ENCODE results near the gene ZDHHC17. TPM values are rescaled to one million over a fixed set of nuclear protein-coding genes. Genes with fewer than 3 reads are reported as not detected.
A peak's percentile ranks its signal among the peaks of the same experiment; 100 is the strongest.

The ZDHHC17 gene
- total and polyA plus RNA-seq, 4 donors = 60.7 to 201 (median 88.2) TPM

DNA sequence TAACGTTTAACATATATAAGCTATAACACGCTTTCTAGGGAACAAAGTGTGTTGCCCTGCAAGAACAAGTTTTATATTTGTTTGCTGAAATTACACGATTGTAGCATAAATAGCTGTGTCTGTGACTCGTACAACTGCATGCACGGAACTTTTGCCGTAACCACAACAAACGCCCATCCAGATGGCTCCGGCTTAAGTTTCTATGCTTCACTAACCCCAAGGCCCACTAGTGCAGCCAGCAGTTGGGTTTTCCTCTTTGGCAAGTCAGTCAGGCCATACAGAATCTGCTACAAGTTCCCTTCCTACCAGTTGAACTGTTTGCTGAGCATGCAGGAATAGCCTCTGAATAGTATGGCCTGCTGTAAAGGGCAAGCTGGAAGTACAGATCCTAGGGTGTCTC lies 102.8 kb downstream of the ZDHHC17 start:
- DNase-seq (ENCODE audit: low read depth in 4 of 6, low spot score in 6 of 6) = peak in 3 of 6 donors; percentile 11 to 69 (median 49)

DNA sequence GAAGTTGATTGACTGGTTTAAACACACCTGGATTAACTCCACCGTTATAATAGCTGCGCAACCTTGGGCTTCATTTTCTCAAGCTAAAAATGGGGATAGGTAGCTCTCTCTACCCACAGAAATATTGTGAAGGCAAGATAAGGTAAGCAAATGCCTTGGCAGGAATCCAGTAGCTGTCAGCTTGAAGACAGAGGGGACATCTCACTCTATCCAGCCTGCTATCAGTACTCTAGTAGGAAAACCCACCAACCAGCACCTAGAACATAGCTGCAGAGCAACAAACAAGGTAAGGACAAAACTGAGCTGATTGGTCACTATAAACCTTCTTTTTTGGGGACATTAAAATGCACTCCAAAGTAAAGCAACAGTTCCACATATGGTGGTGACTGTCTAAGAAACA lies 107.2 kb downstream of the ZDHHC17 start:
- peaks cover 1% of the 10 kb centered on the region for H3K4me1 ChIP-seq (ENCODE audit: control insufficient read depth, insufficient read depth, low read length)
- WGBS (ENCODE audit: insufficient coverage) = no CpG with 5 or more reads among the region's 2 CpGs
- no peak overlapping the region for H3K27ac ChIP-seq (ENCODE audit: low read depth, low read length)
- no peaks in the 10 kb centered on the region for H3K36me3 ChIP-seq (ENCODE audit: control insufficient read depth, insufficient read depth, low read length)
- H3K9me3 ChIP-seq (ENCODE audit: control insufficient read depth, insufficient read depth, low read length) = no peaks in the 10 kb centered on the region
- H3K4me3 ChIP-seq (ENCODE audit: low read depth, low read length) = no peak overlapping the region
- no peaks in the 10 kb centered on the region for H3K27me3 ChIP-seq (ENCODE audit: control insufficient read depth, insufficient read depth, low read length)
- no peak for DNase-seq (ENCODE audit: low read depth in 4 of 6, low spot score in 6 of 6)

More for the DNA sequence above, 102.8 kb downstream of the ZDHHC17 start:
- no peak overlapping the region for H3K27ac ChIP-seq (ENCODE audit: low read depth, low read length)
- 46% methylated on average over 6 of the region's 8 CpGs for WGBS (ENCODE audit: insufficient coverage)
- no peaks in the 10 kb centered on the region for H3K9me3 ChIP-seq (ENCODE audit: control insufficient read depth, insufficient read depth, low read length)
- no peak overlapping the region for H3K4me3 ChIP-seq (ENCODE audit: low read depth, low read length)
- H3K27me3 ChIP-seq (ENCODE audit: control insufficient read depth, insufficient read depth, low read length) = no peaks in the 10 kb centered on the region
- H3K36me3 ChIP-seq (ENCODE audit: control insufficient read depth, insufficient read depth, low read length) = no peaks in the 10 kb centered on the region
- H3K4me1 ChIP-seq (ENCODE audit: control insufficient read depth, insufficient read depth, low read length) = peaks cover 5% of the 10 kb centered on the region

DNA sequence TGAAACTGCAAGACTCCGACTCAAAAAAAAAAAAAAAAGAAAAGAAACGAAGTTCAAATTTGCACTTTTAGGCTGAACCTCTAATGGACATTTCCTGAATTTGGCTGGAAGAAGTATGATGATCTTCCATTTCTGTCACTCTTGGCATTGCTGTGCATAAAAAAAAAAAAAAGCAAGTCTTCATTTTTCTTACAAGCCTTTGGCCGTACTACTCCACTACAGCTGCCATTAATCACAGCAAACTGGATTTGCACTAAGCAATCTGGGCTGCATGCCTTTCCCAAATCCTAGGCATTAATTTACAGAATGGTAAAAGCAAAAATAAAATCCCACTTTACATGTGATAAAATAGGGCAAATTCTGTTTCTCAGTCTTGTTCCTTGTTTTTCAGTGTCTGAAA lies 107.8 kb downstream of the ZDHHC17 start:
- 100% methylated on average over 1 of the region's 3 CpGs for WGBS (ENCODE audit: insufficient coverage)
- no peaks in the 10 kb centered on the region for H3K27me3 ChIP-seq (ENCODE audit: control insufficient read depth, insufficient read depth, low read length)
- no peaks in the 10 kb centered on the region for H3K36me3 ChIP-seq (ENCODE audit: control insufficient read depth, insufficient read depth, low read length)
- peak in 2 of 6 donors; percentile 35 to 67 for DNase-seq (ENCODE audit: low read depth in 4 of 6, low spot score in 6 of 6)
- no peak overlapping the region for H3K4me3 ChIP-seq (ENCODE audit: low read depth, low read length)
- no peaks in the 10 kb centered on the region for H3K4me1 ChIP-seq (ENCODE audit: control insufficient read depth, insufficient read depth, low read length)
- H3K9me3 ChIP-seq (ENCODE audit: control insufficient read depth, insufficient read depth, low read length) = no peaks in the 10 kb centered on the region
- H3K27ac ChIP-seq (ENCODE audit: low read depth, low read length) = no peak overlapping the region

DNA sequence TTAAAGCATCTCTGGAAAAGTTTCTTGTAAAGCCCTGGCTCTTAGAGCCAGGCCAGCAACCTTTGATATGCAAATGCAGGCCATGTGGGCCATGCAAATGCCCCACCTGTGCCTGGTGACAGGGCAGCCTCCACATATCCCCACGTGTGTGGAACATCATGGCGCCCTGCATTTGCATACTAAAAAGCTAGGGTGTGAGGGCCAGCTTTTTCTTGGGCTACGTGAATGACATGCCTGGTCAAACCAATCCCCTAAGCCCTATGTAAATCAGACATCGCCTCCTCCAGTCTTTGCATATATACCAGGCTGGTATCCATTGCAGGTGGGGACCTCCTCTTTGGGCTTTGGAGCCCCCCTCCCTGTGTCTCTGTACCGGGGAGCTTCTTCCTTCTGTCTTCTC lies 108.5 kb downstream of the ZDHHC17 start:
- Histone ChIP-seq H3K9me3 (ENCODE audit: control insufficient read depth, insufficient read depth, low read length) (no peaks in the 10 kb centered on the region), H3K36me3 (ENCODE audit: control insufficient read depth, insufficient read depth, low read length) (no peaks in the 10 kb centered on the region), H3K27ac (ENCODE audit: low read depth, low read length) (no peak overlapping the region), H3K4me3 (ENCODE audit: low read depth, low read length) (no peak overlapping the region), H3K4me1 (ENCODE audit: control insufficient read depth, insufficient read depth, low read length) (no peaks in the 10 kb centered on the region), H3K27me3 (ENCODE audit: control insufficient read depth, insufficient read depth, low read length) (no peaks in the 10 kb centered on the region)
- WGBS (ENCODE audit: insufficient coverage) = 77% methylated on average over 5 of the region's 5 CpGs
- DNase-seq (ENCODE audit: low read depth in 4 of 6, low spot score in 6 of 6) = no peak

DNA sequence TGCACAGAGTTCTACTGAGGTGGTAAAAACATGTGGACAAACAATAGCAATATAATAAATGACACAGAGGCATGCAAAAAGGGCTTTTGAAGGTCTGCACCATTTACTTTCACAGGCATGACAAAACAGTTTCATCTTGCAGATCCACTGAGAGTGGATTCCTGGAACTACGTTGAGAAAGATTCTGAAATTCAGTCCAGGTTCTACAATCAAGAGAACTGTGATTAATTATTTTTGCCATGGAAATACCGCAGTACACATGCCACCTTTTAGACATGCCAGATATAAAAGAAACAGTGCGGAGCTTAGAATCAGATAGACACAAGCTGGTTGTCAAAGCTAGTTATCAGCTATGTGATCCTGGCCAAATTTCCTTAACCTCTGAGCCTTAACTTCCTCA lies 110.1 kb downstream of the ZDHHC17 start:
- Histone ChIP-seq H3K9me3 (ENCODE audit: control insufficient read depth, insufficient read depth, low read length) (no peaks in the 10 kb centered on the region), H3K4me3 (ENCODE audit: low read depth, low read length) (no peak overlapping the region), H3K36me3 (ENCODE audit: control insufficient read depth, insufficient read depth, low read length) (no peaks in the 10 kb centered on the region), H3K27me3 (ENCODE audit: control insufficient read depth, insufficient read depth, low read length) (peaks cover 6% of the 10 kb centered on the region), H3K4me1 (ENCODE audit: control insufficient read depth, insufficient read depth, low read length) (peaks cover 8% of the 10 kb centered on the region), H3K27ac (ENCODE audit: low read depth, low read length) (no peak overlapping the region)
- WGBS (ENCODE audit: insufficient coverage) = 43% methylated on average over 1 of the region's 3 CpGs
- DNase-seq (ENCODE audit: low read depth in 4 of 6, low spot score in 6 of 6) = no peak

DNA sequence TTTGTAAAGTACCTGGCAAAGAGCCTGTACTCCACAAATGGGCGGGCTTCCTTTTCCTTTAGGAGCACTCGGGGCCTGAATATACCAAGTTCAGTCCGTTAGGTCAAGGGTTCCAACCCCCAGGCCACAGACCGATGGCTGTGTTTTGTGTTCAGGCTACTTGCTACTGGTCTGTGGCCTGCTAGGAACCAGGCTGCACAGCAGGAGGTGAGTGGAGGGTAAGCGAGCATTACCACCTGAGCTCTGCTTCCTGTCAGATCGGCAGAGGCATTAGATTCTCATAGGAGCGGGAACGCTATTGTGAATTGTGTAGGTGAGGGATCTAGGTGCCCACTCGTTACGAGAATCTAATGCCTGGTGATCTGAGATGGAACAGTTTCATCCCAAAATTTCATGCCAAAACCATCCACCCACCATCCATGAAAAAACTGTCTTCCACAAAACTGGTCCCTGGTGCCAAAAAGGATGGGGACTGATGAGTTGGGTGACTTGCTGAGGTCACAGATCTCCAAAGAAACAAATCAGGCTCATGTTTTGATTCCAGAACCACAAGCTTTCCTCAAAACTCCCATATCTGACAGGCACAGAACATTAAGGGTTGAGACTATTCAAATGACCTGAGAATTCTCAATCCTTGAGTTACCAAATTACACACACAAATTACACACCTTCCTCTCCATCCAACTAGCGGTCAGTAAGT lies 110.7 kb downstream of the ZDHHC17 start:
- H3K36me3 ChIP-seq (ENCODE audit: control insufficient read depth, insufficient read depth, low read length) = no peaks in the 10 kb centered on the region
- H3K4me1 ChIP-seq (ENCODE audit: control insufficient read depth, insufficient read depth, low read length) = peaks cover 14% of the 10 kb centered on the region
- H3K9me3 ChIP-seq (ENCODE audit: control insufficient read depth, insufficient read depth, low read length) = no peaks in the 10 kb centered on the region
- H3K27me3 ChIP-seq (ENCODE audit: control insufficient read depth, insufficient read depth, low read length) = peaks cover 6% of the 10 kb centered on the region
- H3K27ac ChIP-seq (ENCODE audit: low read depth, low read length) = no peak overlapping the region
- no peak overlapping the region for H3K4me3 ChIP-seq (ENCODE audit: low read depth, low read length)
- 78% methylated on average over 4 of the region's 11 CpGs for WGBS (ENCODE audit: insufficient coverage)
- DNase-seq (ENCODE audit: low read depth in 4 of 6, low spot score in 6 of 6) = no peak

DNA sequence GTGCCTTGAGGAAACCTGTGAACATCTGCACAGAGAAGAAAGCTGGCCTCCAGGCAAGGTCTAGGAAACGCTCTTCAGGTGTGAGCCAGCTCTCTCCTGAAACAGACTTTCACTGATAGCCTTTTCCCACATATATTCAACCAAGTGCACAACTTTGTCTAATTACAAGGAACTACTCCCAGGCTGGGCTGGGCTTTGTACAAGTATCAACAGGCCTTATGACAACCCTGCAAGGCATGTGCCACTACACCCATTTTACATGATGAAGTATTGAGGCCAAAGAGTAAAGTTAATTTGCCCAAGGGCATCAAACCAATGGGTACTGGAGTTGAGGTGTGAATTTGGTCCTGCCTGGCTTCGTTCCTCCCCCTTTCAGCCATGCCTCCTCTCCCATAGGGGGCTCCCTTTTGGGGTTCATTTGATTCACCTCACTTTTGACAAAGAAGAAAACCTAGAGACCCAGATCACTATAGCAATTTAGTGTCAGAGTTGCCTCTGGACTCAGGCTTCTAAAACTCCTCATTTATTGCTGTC lies 112.8 kb downstream of the ZDHHC17 start:
- no peaks in the 10 kb centered on the region for H3K36me3 ChIP-seq (ENCODE audit: control insufficient read depth, insufficient read depth, low read length)
- H3K4me3 ChIP-seq (ENCODE audit: low read depth, low read length) = no peak overlapping the region
- no peak overlapping the region for H3K27ac ChIP-seq (ENCODE audit: low read depth, low read length)
- H3K4me1 ChIP-seq (ENCODE audit: control insufficient read depth, insufficient read depth, low read length) = peaks cover 14% of the 10 kb centered on the region
- 90% methylated on average over 1 of the region's 2 CpGs for WGBS (ENCODE audit: insufficient coverage)
- DNase-seq (ENCODE audit: low read depth in 4 of 6, low spot score in 6 of 6) = no peak
- H3K27me3 ChIP-seq (ENCODE audit: control insufficient read depth, insufficient read depth, low read length) = peaks cover 6% of the 10 kb centered on the region
- no peaks in the 10 kb centered on the region for H3K9me3 ChIP-seq (ENCODE audit: control insufficient read depth, insufficient read depth, low read length)

DNA sequence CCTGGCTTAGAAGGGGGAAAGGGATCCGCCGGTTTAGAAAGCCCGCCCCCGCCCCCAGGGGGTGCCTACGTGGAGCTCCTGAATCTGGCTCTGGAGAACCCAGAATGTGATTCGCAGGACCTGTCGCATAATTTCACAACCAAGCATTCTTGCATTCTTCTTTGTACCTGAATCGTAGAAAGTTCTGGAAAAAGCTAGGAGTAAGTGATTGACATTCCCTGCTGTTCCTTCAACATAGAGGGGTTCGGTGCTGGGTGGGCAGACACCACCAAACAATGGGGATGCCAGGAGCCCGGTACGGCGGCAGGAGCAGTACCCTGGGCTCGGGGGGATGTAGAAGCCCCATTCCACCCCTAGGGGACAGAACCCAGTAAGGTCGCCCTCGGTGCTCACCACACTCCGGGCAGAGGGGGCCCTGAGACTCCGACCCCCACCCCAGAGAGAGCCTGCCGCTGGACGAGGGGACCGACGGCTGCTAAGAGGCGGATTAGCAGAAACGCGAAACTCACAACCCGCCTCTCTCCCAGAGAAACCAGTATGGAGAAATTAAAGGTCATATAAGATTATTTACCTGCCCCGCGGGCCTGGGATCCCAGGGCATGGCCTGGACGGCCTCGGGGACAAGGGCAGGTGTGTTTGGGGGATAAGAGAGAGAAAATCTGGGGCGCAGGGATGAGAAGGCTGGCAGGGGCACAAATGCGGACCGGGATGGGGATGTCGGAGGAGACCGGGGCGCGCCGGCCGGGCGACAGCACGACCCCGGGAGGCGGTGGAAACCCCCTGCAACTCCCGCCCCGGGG lies 114.4 kb downstream of the ZDHHC17 start:
- Histone ChIP-seq H3K4me1 (ENCODE audit: control insufficient read depth, insufficient read depth, low read length) (peaks cover 14% of the 10 kb centered on the region), H3K4me3 (ENCODE audit: low read depth, low read length) (peak overlapping the region; percentile 80), H3K36me3 (ENCODE audit: control insufficient read depth, insufficient read depth, low read length) (no peaks in the 10 kb centered on the region), H3K27ac (ENCODE audit: low read depth, low read length) (peak overlapping the region; percentile 79), H3K27me3 (ENCODE audit: control insufficient read depth, insufficient read depth, low read length) (peaks cover 6% of the 10 kb centered on the region), H3K9me3 (ENCODE audit: control insufficient read depth, insufficient read depth, low read length) (no peaks in the 10 kb centered on the region)
- DNase-seq (ENCODE audit: low read depth in 4 of 6, low spot score in 6 of 6) = peak in 3 of 6 donors; percentile 11 to 71 (median 70)
- WGBS (ENCODE audit: insufficient coverage) = under 1% methylated on average over 25 of the region's 44 CpGs

DNA sequence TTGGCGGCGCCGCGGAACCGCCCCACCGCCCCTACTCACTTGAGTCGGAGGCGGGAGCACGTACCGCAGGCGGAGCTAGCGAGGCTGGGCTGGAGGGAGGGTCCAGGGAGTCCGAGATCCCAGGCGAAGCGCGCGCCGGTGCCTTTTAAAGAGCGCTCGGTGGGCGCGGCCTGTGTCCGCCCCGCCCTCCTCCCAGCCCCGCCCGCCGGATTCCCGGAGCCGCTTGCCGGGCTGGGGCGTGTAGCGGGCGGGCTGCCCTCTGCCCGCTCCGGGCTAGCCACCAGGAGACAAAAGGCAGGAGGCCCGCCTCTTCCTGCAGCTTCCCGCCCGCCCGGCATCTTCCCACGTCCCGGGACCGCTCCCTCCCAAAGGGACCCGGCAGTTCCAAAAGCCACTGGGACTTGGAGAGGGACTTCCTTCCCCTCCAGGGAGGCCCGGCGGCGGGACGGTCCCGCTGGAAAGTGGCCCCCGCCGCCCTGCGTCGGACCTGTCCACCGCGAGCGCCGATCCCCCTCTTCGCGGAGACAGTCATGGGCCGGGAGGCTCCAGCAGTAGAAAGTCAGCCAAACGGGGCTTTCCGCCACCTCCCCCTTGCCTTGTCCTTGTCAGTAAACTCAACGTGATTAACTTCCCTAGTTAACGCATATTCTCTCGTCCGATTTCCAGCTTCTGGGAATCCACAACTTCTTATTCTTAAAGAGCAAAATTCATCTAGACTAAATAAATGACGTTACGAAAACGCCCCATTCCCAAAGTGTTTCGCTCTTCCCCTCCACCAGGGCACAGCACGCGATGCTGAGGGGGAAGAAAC lies 115.2 kb downstream of the ZDHHC17 start, which contains the start of gene CSRP2:
Gene CSRP2, minus strand, starts transcription at position 121 of the 811 bp plus-strand sequence. CDS start 12,759 bp downstream, outside the sequence.
- H3K36me3 ChIP-seq (ENCODE audit: control insufficient read depth, insufficient read depth, low read length) = no peaks in the 10 kb centered on the region
- WGBS (ENCODE audit: insufficient coverage) = under 1% methylated on average over 65 of the region's 71 CpGs
- no peaks in the 10 kb centered on the region for H3K9me3 ChIP-seq (ENCODE audit: control insufficient read depth, insufficient read depth, low read length)

More for the DNA sequence above, 115.2 kb downstream of the ZDHHC17 start, which contains the start of gene CSRP2:
- DNase-seq (ENCODE audit: low read depth in 4 of 6, low spot score in 6 of 6) = peak; percentile 53 to 96 (median 72)
- H3K4me1 ChIP-seq (ENCODE audit: control insufficient read depth, insufficient read depth, low read length) = peaks cover 14% of the 10 kb centered on the region
- peak within 1 kb of the TSS; percentile 93 for H3K27ac ChIP-seq (ENCODE audit: low read depth, low read length)
- peak within 1 kb of the TSS; percentile 80 for H3K4me3 ChIP-seq (ENCODE audit: low read depth, low read length)
- peaks cover 6% of the 10 kb centered on the region for H3K27me3 ChIP-seq (ENCODE audit: control insufficient read depth, insufficient read depth, low read length)
